Measurements from ENCODE around the gene GBP4. TPM values are rescaled to one million over a fixed set of nuclear protein-coding genes. Genes with fewer than 3 reads are reported as not detected.

The GBP4 gene
- total RNA-seq, 2 donors from 2014 or later: 37.7 to 60.6 TPM

DNA sequence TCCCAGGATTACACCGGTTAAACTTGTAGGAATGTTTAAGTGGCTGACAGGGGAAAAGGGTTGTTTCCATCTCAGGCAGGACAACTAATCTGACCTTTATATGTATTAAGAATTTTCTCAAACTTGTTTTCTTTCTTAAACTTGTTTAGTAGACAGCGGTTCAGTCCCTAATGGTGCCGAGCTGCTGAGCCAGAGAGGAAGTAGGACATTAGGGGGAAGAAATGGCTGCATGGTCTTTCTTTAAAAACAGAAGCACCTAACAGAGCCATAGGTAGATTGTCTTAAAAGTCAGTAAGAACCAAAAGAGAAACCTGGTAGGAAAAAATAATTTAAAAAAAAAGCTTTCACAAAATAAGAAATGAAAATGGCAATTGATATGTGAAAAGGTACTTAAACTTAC lies 3.3 kb downstream of the GBP4 start:
- Mint-ChIP-seq H3K27me3 (ENCODE audit: low read depth) (no peaks in the 10 kb centered on the region), H3K4me1 (ENCODE audit: low read depth) (peaks cover 56% of the 10 kb centered on the region), H3K9me3 (no peaks in the 10 kb centered on the region), H3K4me3 (peak overlapping the region; percentile 62), H3K36me3 (ENCODE audit: insufficient read depth in 2 of 2) (peaks cover 8 to 29% of the 10 kb centered on the region in 2 donors), H3K27ac (peak overlapping the region; percentile 64)
- no peak for ATAC-seq (replicated peaks in 1 of 2)
- DNase-seq: no peak

DNA sequence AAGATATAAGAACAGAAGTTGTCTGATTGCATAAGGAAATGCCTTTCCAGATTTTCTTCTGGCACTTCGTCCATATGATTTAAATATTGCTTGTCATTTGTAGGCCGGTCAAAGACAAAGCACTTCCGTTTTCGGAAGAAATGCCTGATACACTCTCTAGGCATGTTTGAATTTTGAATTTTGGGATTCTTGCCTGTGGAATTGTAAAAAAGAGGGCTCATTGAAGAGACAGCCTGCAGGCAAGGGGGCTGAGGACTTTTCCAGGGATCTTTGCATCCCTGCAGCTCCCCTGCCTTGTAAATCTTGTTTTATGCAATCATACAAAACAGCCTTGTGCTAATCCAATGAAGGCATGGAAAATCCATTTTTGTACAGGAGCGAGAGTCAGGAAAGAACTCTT lies 7.4 kb downstream of the GBP4 start:
- no peak for DNase-seq
- no peak overlapping the region for H3K4me3 Mint-ChIP-seq
- no peaks in the 10 kb centered on the region for H3K27me3 Mint-ChIP-seq (ENCODE audit: low read depth)
- peaks cover 24% of the 10 kb centered on the region for H3K4me1 Mint-ChIP-seq (ENCODE audit: low read depth)
- H3K27ac Mint-ChIP-seq: no peak overlapping the region
- no peak for ATAC-seq (replicated peaks in 1 of 2)
- peaks cover 14 to 43% of the 10 kb centered on the region in 2 donors for H3K36me3 Mint-ChIP-seq (ENCODE audit: insufficient read depth in 2 of 2)
- H3K9me3 Mint-ChIP-seq: no peaks in the 10 kb centered on the region

DNA sequence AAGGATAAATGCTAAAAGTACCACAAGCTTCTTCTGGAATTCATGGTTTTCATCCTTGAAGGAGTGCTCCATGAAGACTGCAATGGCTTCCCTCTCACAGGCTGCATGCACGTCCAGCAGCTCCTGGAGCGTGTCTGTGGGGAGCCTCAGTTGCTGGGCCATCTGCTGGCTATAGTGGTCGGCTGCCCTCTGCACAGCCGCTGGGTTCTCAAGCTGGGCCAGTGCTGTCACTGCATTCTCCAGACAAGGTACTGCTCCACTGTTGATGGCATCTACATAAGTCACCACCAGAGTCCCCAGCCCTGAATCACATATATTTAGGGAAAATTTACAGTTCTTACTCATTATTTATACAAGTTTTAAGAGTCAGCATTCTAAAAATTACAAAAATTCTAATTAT lies 8.7 kb downstream of the GBP4 start:
- no peak for ATAC-seq (replicated peaks in 1 of 2)

GRCh38 chr1:89179343-89179742 lies 19.4 kb downstream of the GBP4 start:
- DNase-seq (no peak), ATAC-seq (replicated peaks in 1 of 2) (no peak)
- peaks cover 13 to 28% of the 10 kb centered on the region in 2 donors for H3K36me3 Mint-ChIP-seq (ENCODE audit: insufficient read depth in 2 of 2)
- peaks cover 2 to 7% of the 10 kb centered on the region in 2 donors for H3K9me3 Mint-ChIP-seq
- H3K27ac Mint-ChIP-seq: peak overlapping the region; percentile 29
- H3K27me3 Mint-ChIP-seq (ENCODE audit: low read depth): no peaks in the 10 kb centered on the region
- H3K4me1 Mint-ChIP-seq (ENCODE audit: low read depth): peaks cover 11% of the 10 kb centered on the region
- no peak overlapping the region for H3K4me3 Mint-ChIP-seq

More for the DNA sequence above, 8.7 kb downstream of the GBP4 start:
- Mint-ChIP-seq H3K4me1 (ENCODE audit: low read depth) (peaks cover 11% of the 10 kb centered on the region), H3K36me3 (ENCODE audit: insufficient read depth in 2 of 2) (peaks cover 15 to 46% of the 10 kb centered on the region in 2 donors), H3K27me3 (ENCODE audit: low read depth) (no peaks in the 10 kb centered on the region), H3K9me3 (no peaks in the 10 kb centered on the region), H3K4me3 (no peak overlapping the region), H3K27ac (no peak overlapping the region)
- no peak for DNase-seq

- peak overlapping the region; percentile 50 to 61 for H3K4me3 Mint-ChIP-seq
- peaks cover 16% of the 10 kb centered on the region for H3K4me1 Mint-ChIP-seq (ENCODE audit: low read depth)
- peaks cover 0 to 6% of the 10 kb centered on the region in 2 donors for H3K9me3 Mint-ChIP-seq
- ATAC-seq (replicated peaks in 1 of 2): no peak
- H3K27ac Mint-ChIP-seq: peak overlapping the region; percentile 31
- H3K27me3 Mint-ChIP-seq (ENCODE audit: low read depth): no peaks in the 10 kb centered on the region
- peaks cover 5 to 14% of the 10 kb centered on the region in 2 donors for H3K36me3 Mint-ChIP-seq (ENCODE audit: insufficient read depth in 2 of 2)
- DNase-seq: no peak
Observed at GRCh38 chr1:89176971-89177370, 21.8 kb downstream of the GBP4 start.

DNA sequence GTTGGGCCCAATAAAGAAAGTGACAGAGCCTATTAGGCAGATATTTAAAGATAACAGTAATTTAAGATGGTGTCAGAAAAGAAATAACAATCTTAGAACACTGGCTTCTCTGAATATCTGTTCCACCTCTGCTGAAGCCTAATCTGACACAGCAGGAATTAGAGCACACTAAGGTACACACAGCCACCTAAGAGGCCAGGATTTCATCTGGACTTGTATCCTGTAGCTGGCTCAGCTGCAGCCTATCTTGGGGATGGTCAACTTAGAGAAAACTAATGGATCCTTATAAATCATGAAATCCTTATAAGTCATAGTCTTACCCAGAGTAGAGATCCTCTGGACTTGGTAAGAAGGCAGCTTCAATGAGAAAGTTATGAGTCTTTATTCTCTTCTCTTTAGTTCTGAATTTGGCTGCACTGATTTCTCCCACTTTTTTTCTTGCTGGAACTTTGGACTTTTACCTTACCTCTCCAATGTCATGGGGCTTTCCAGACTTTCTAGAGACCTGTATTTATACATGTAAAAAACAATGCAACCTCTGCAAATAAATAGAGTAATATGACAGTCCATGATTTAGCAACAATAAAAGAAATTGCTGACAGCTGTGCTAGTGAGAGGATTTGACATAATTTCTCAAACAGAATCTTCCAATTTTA lies 23.0 kb downstream of the GBP4 start, which contains the start of gene GBP7:
Gene GBP7, minus strand, starts transcription at position 403 of the 656 bp plus-strand sequence. CDS start 4,068 bp downstream, outside the sequence.
- peaks cover 26% of the 10 kb centered on the region for H3K4me1 Mint-ChIP-seq (ENCODE audit: low read depth)
- peaks cover 9 to 12% of the 10 kb centered on the region in 2 donors for H3K36me3 Mint-ChIP-seq (ENCODE audit: insufficient read depth in 2 of 2)
- H3K9me3 Mint-ChIP-seq: peaks cover 7 to 9% of the 10 kb centered on the region in 2 donors
- ATAC-seq (replicated peaks in 1 of 2) (no peak), DNase-seq (no peak)
- H3K4me3 Mint-ChIP-seq: peak within 1 kb of the TSS; percentile 50 to 61
- H3K27me3 Mint-ChIP-seq (ENCODE audit: low read depth): no peaks in the 10 kb centered on the region
- H3K27ac Mint-ChIP-seq: peak within 1 kb of the TSS; percentile 31

DNA sequence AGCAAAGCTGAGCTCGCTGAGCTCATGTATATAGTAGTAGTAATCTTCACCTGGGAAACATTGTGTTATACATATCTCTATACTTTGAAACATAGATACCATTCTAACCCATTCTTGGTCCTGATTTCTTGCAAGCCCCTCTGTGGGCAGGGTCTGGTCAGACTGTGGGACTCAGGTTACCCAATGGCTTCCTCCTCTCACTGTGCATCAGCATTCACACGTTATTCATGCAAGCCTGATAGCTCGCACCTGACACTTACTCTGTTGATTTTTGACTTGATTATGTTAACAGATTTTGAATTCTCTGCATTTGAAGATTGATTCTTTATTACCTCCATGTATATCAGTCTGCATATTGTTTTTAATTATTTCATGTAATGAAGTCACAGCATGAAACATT lies 24.3 kb downstream of the GBP4 start:
- peaks cover 11 to 15% of the 10 kb centered on the region in 2 donors for H3K36me3 Mint-ChIP-seq (ENCODE audit: insufficient read depth in 2 of 2)
- H3K4me1 Mint-ChIP-seq (ENCODE audit: low read depth): peaks cover 32% of the 10 kb centered on the region
- DNase-seq (no peak), ATAC-seq (replicated peaks in 1 of 2) (no peak)
- H3K27me3 Mint-ChIP-seq (ENCODE audit: low read depth): no peaks in the 10 kb centered on the region
- no peak overlapping the region for H3K27ac Mint-ChIP-seq
- H3K9me3 Mint-ChIP-seq: peaks cover 10 to 15% of the 10 kb centered on the region in 2 donors
- H3K4me3 Mint-ChIP-seq: no peak overlapping the region

GRCh38 chr1:89172468-89173143 lies 26.1 kb downstream of the GBP4 start:
- peak overlapping the region; percentile 61 for H3K27ac Mint-ChIP-seq
- H3K4me1 Mint-ChIP-seq (ENCODE audit: low read depth): peaks cover 32% of the 10 kb centered on the region
- no peak for ATAC-seq (replicated peaks in 1 of 2)

DNA sequence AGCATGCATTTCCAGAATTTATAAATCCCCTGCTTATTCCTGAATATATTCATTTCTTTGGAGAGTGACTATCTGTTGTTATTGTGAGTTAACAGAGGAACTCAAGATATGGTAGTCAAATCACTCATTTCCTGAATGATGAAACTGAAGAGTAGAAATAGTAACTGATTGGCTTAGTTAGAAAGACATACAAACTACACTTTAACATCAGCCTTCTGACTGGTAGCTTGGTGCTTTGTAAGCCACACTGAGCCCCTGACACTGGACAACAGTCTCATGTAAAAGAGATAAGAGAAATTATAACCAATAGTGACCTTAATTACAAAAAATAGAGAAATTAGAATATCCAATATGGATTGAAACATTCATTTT lies 27.7 kb downstream of the GBP4 start:
- peak overlapping the region; percentile 15 to 79 for H3K4me3 Mint-ChIP-seq
- DNase-seq (peak in 1 of 2 donors; percentile 19), ATAC-seq (replicated peaks in 1 of 2) (peak; percentile 87 to 96)
- H3K27ac Mint-ChIP-seq: peak overlapping the region; percentile 97
- no peaks in the 10 kb centered on the region for H3K27me3 Mint-ChIP-seq (ENCODE audit: low read depth)
- peaks cover 22% of the 10 kb centered on the region for H3K4me1 Mint-ChIP-seq (ENCODE audit: low read depth)
- peaks cover 10 to 15% of the 10 kb centered on the region in 2 donors for H3K9me3 Mint-ChIP-seq
- H3K36me3 Mint-ChIP-seq (ENCODE audit: insufficient read depth in 2 of 2): peaks cover 11 to 15% of the 10 kb centered on the region in 2 donors

More at GRCh38 chr1:89172468-89173143, 26.1 kb downstream of the GBP4 start:
- no peak for DNase-seq
- no peak overlapping the region for H3K4me3 Mint-ChIP-seq
- H3K27me3 Mint-ChIP-seq (ENCODE audit: low read depth): no peaks in the 10 kb centered on the region
- peaks cover 10 to 15% of the 10 kb centered on the region in 2 donors for H3K9me3 Mint-ChIP-seq
- peaks cover 11 to 15% of the 10 kb centered on the region in 2 donors for H3K36me3 Mint-ChIP-seq (ENCODE audit: insufficient read depth in 2 of 2)

GRCh38 chr1:89170170-89171066 lies 28.3 kb downstream of the GBP4 start:
- Mint-ChIP-seq H3K9me3 (peaks cover 10 to 15% of the 10 kb centered on the region in 2 donors), H3K36me3 (ENCODE audit: insufficient read depth in 2 of 2) (peaks cover 11 to 15% of the 10 kb centered on the region in 2 donors), H3K4me3 (peak overlapping the region; percentile 15 to 79), H3K4me1 (ENCODE audit: low read depth) (peaks cover 26% of the 10 kb centered on the region), H3K27ac (peak overlapping the region; percentile 97), H3K27me3 (ENCODE audit: low read depth) (no peaks in the 10 kb centered on the region)
- peak; percentile 64 to 66 for ATAC-seq (replicated peaks in 1 of 2)
- peak in 1 of 2 donors; percentile 20 for DNase-seq

DNA sequence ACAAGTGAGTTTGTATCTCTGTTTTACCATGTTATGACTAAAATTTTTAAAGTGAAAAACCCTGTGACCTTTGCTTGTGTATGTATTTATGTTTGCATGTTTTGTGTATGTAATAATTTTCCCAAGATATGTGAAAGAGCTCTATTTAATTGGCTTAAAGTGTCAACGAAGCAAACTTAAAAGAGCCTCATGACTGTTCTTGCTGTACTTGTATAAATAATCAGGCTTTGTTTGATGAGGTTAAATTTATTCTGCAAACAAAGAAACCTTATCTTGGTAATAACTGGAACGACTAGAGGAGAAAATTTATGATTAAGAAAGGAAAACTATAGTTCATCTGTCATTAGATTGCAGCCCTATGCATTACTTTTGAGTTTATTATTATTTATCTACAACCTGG lies 29.6 kb downstream of the GBP4 start:
- no peak for ATAC-seq (replicated peaks in 1 of 2)
- H3K27ac Mint-ChIP-seq: no peak overlapping the region
- H3K4me1 Mint-ChIP-seq (ENCODE audit: low read depth): peaks cover 26% of the 10 kb centered on the region

DNA sequence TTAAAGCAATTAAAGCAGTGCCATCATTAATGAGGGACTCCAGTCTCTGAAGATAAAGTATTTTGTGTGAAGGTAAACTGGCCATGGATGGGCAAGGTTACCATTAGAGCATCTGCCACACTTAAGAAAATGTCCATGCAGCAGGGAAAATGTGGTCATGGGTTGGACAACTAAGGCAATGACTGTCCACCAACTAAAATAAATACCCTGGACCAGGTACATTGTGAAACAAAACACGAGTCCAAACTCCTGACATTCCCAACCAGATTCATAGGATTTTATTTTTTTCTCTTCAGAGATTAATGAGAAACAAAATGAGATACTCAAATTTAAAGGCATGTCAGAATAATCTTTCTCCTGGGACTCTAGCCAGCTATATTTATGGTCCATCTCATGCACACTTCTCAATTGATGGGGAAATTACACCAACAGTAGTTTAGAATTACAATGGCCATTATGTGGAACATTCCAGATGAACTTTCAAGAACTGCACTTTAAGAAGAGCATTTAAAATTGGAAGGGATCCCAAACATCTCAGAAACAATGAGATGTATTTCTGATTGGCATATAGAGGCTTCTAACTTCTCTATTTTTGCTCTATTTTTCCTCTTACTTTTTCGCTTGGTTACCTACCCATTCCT lies 31.0 kb downstream of the GBP4 start:
- Mint-ChIP-seq H3K27me3 (ENCODE audit: low read depth) (no peaks in the 10 kb centered on the region), H3K4me1 (ENCODE audit: low read depth) (peaks cover 21% of the 10 kb centered on the region), H3K36me3 (ENCODE audit: insufficient read depth in 2 of 2) (peaks cover 11 to 14% of the 10 kb centered on the region in 2 donors), H3K9me3 (peaks cover 10 to 12% of the 10 kb centered on the region in 2 donors), H3K27ac (no peak overlapping the region), H3K4me3 (no peak overlapping the region)
- no peak for DNase-seq
- no peak for ATAC-seq (replicated peaks in 1 of 2)

More for the DNA sequence above, 29.6 kb downstream of the GBP4 start:
- Mint-ChIP-seq H3K27me3 (ENCODE audit: low read depth) (no peaks in the 10 kb centered on the region), H3K9me3 (peaks cover 10 to 15% of the 10 kb centered on the region in 2 donors), H3K36me3 (ENCODE audit: insufficient read depth in 2 of 2) (peaks cover 11 to 15% of the 10 kb centered on the region in 2 donors), H3K4me3 (no peak overlapping the region)
- DNase-seq: no peak

All from activated T-cell treated with anti-CD3 and anti-CD28 coated beads, Interleukin-2, amount 50 U/mL, for 72 hours (primary cell).